Endothelial cell (in vitro differentiated cells): ENCODE measurements around the gene PNKD. TPM values are rescaled to one million over a fixed set of nuclear protein-coding genes. Genes with fewer than 3 reads are reported as not detected.

ENCODE experiments used
- DNase-seq: peaks from one replicate; pipeline ENCODE4 v3.0.0; 2021; ENCODE audit warnings: low spot score
- H3K27ac Mint-ChIP-seq: one replicate; pipeline ENCODE4 v1.8.0; 2021; ENCODE audit warnings: mixed read lengths, inconsistent platforms; ENCODE audit not compliant: unreplicated experiment
- H3K27me3 Mint-ChIP-seq: one replicate; pipeline ENCODE4 v1.8.0; 2021; ENCODE audit warnings: mild to moderate bottlenecking, moderate library complexity, mixed read lengths, inconsistent platforms; ENCODE audit not compliant: unreplicated experiment
- H3K36me3 Mint-ChIP-seq: one replicate; pipeline ENCODE4 v1.8.0; 2021; ENCODE audit warnings: mild to moderate bottlenecking, low read depth, mixed read lengths, inconsistent platforms; ENCODE audit not compliant: unreplicated experiment
- H3K4me1 Mint-ChIP-seq: one replicate; pipeline ENCODE4 v1.8.0; 2021; ENCODE audit warnings: mild to moderate bottlenecking, mixed read lengths, inconsistent platforms; ENCODE audit not compliant: unreplicated experiment
- H3K4me3 Mint-ChIP-seq: one replicate; pipeline ENCODE4 v1.8.0; 2021; ENCODE audit warnings: mild to moderate bottlenecking, mixed read lengths, inconsistent platforms; ENCODE audit not compliant: unreplicated experiment
- H3K9me3 Mint-ChIP-seq: one replicate; pipeline ENCODE4 v1.8.0; 2021; ENCODE audit warnings: mixed read lengths, inconsistent platforms; ENCODE audit not compliant: unreplicated experiment
- CTCF ChIP-seq: fragments of 200-600 bp; sonication (generic); IDR thresholded peaks from one replicate; pipeline ENCODE4 v1.5.0; 2021; ENCODE audit warnings: antibody characterized with exemption; ENCODE audit not compliant: unreplicated experiment
- total RNA-seq: library from RNA; stranded (reverse); fragmentation: NEBNext Ultra II Directional; extraction: Animal tissue kit (Norgen Biotek cat#: 25700); gene quantifications from one replicate; pipeline ENCODE4 v1.2.1, GENCODE V29; 2021; ENCODE audit not compliant: unreplicated experiment

The PNKD gene
- total RNA-seq, 1 donor from 2014 or later: 31.7 TPM

- H3K4me1 Mint-ChIP-seq: peaks cover 49% of the 10 kb centered on the region
- no peaks in the 10 kb centered on the region for H3K9me3 Mint-ChIP-seq
- H3K36me3 Mint-ChIP-seq: peaks cover 10% of the 10 kb centered on the region
- no peak for DNase-seq
- peak overlapping the region; percentile 87 for H3K4me3 Mint-ChIP-seq
- H3K27me3 Mint-ChIP-seq: peaks cover 8% of the 10 kb centered on the region
- no peak for TF ChIP-seq CTCF
- H3K27ac Mint-ChIP-seq: no peak overlapping the region
These were observed 21.2 kb downstream of the PNKD start for GRCh38 chr2:218291318-218292047.

GRCh38 chr2:218292048-218293014 lies 22.0 kb downstream of the PNKD start, which contains the start of gene TMBIM1:
Gene TMBIM1, minus strand, starts transcription at chr2:218292503. Its CDS starts 10,362 bp downstream, at chr2:218282141.
- Mint-ChIP-seq H3K4me3 (peak within 1 kb of the TSS; percentile 87), H3K27me3 (peaks cover 4% of the 10 kb centered on the region), H3K36me3 (peaks cover 10% of the 10 kb centered on the region), H3K27ac (no peak within 1 kb of the TSS), H3K9me3 (no peaks in the 10 kb centered on the region), H3K4me1 (peaks cover 40% of the 10 kb centered on the region)
- peak; percentile 87 for DNase-seq
- TF ChIP-seq CTCF: peak; percentile 96

- DNase-seq: no peak
- Mint-ChIP-seq H3K9me3 (no peaks in the 10 kb centered on the region), H3K36me3 (peaks cover 10% of the 10 kb centered on the region), H3K27ac (no peak overlapping the region), H3K4me1 (peaks cover 33% of the 10 kb centered on the region), H3K27me3 (peaks cover 6% of the 10 kb centered on the region), H3K4me3 (no peak overlapping the region)
- no peak for TF ChIP-seq CTCF
These were observed 23.6 kb downstream of the PNKD start for GRCh38 chr2:218293715-218294429.

- H3K4me1 Mint-ChIP-seq: peaks cover 29% of the 10 kb centered on the region
- no peak overlapping the region for H3K4me3 Mint-ChIP-seq
- peaks cover 6% of the 10 kb centered on the region for H3K27me3 Mint-ChIP-seq
- H3K9me3 Mint-ChIP-seq: no peaks in the 10 kb centered on the region
- H3K27ac Mint-ChIP-seq: no peak overlapping the region
- TF ChIP-seq CTCF: no peak
- H3K36me3 Mint-ChIP-seq: peaks cover 10% of the 10 kb centered on the region
- DNase-seq: no peak
These were observed 24.2 kb downstream of the PNKD start for GRCh38 chr2:218294430-218295022.
